HG02938 (cell line): ENCODE measurements around the gene SF3B1.
"Not testable (repeated sequence)": the region's sequence is repeated elsewhere in the genome, so short reads cannot be mapped to it uniquely, and the experiment has no call there.

Experiments
- ATAC-seq: cut with Tn5 transposase; IDR thresholded peaks from one replicate; pipeline ENCODE4 v1.9.1; 2021; ENCODE audit warnings: mild to moderate bottlenecking, moderate library complexity; ENCODE audit not compliant: unreplicated experiment

Gene SF3B1

GRCh38 chr2:197434541-197435513, at the start of gene SF3B1:
Gene SF3B1 (minus strand): TSS chr2:197435028. CDS start chr2:197434999, 29 bp downstream.
- ATAC-seq = peak; percentile 92

- ATAC-seq = not testable (repeated sequence)
Measured at GRCh38 chr2:197484248-197484647, 49.4 kb upstream of the SF3B1 start.

- ATAC-seq = no peak
Measured at GRCh38 chr2:197480165-197481036, 45.6 kb upstream of the SF3B1 start.

- no peak for ATAC-seq
Measured at GRCh38 chr2:197477797-197478196, 43.0 kb upstream of the SF3B1 start.

- ATAC-seq = no peak
Measured at GRCh38 chr2:197472166-197472565, 37.3 kb upstream of the SF3B1 start.

- no peak for ATAC-seq
Measured at GRCh38 chr2:197464175-197464574, 29.3 kb upstream of the SF3B1 start.

- ATAC-seq = no peak
Measured at GRCh38 chr2:197461057-197461456, 26.2 kb upstream of the SF3B1 start.

- ATAC-seq = no peak
Measured at GRCh38 chr2:197460649-197461048, 25.8 kb upstream of the SF3B1 start.

- no peak for ATAC-seq
Measured at GRCh38 chr2:197455428-197455827, 20.6 kb upstream of the SF3B1 start.

- ATAC-seq = no peak
Measured at GRCh38 chr2:197454923-197455322, 20.1 kb upstream of the SF3B1 start.

GRCh38 chr2:197453914-197454398, 19.1 kb upstream of the SF3B1 start:
- peak; percentile 29 for ATAC-seq

- peak; percentile 94 for ATAC-seq
Measured at GRCh38 chr2:197453123-197453913, 18.5 kb upstream of the SF3B1 start, which contains the start of gene COQ10B. Gene COQ10B (plus strand): TSS chr2:197453552. CDS start chr2:197453561, 9 bp downstream.

GRCh38 chr2:197452754-197453122, 17.9 kb upstream of the SF3B1 start:
- ATAC-seq = no peak

GRCh38 chr2:197450935-197451358, 16.1 kb upstream of the SF3B1 start:
- ATAC-seq = not testable (repeated sequence)

GRCh38 chr2:197450465-197450864, 15.6 kb upstream of the SF3B1 start:
- ATAC-seq = no peak

GRCh38 chr2:197446844-197447243, 12.0 kb upstream of the SF3B1 start:
- no peak for ATAC-seq

- no peak for ATAC-seq
Measured at GRCh38 chr2:197445746-197446145, 10.9 kb upstream of the SF3B1 start.

- ATAC-seq = no peak
Measured at GRCh38 chr2:197442857-197443256, 8.0 kb upstream of the SF3B1 start.

GRCh38 chr2:197437380-197437779, 2.6 kb upstream of the SF3B1 start:
- ATAC-seq = no peak
